ENCODE data around the gene ISG15. TPM values are rescaled to one million over a fixed set of nuclear protein-coding genes. Genes with fewer than 3 reads are reported as not detected.

ISG15 gene
- total and polyA plus RNA-seq, 4 donors = 12.7 to 234 (median 131) TPM

GRCh38 chr1:1058088-1058905, 45.0 kb downstream of the ISG15 start:
- no peak for TF ChIP-seq CTCF (IDR thresholded peaks at IDR 0.05; ENCODE audit: control extremely low read depth, extremely low read depth)
- Histone ChIP-seq H3K36me3 (ENCODE audit: control insufficient read depth in 4 of 4, insufficient read depth in 4 of 4, low read length in 4 of 4) (peaks cover 0 to 22% (median 3%) of the 10 kb centered on the region in 4 donors), H3K27ac (ENCODE audit: low read depth in 1 of 2, low read length in 1 of 2) (no peak overlapping the region), H3K9ac (ENCODE audit: insufficient read depth in 1 of 2, low read length in 2 of 2) (no peak overlapping the region), H3K4me1 (ENCODE audit: control insufficient read depth in 5 of 5, insufficient read depth in 5 of 5, low read length in 5 of 5) (peaks cover 0 to 6% (median 0%) of the 10 kb centered on the region in 5 donors), H3K4me3 (no peak overlapping the region), H3K9me3 (ENCODE audit: control insufficient read depth in 4 of 4, insufficient read depth in 3 of 4, low read length in 3 of 4) (no peaks in the 10 kb centered on the region), H3K27me3 (ENCODE audit: control insufficient read depth in 3 of 3, insufficient read depth in 3 of 3, low read length in 2 of 3) (peaks cover 2 to 49% (median 14%) of the 10 kb centered on the region in 3 donors)
- DNase-seq (no peak), ATAC-seq (ENCODE audit: insufficient read depth, low FRiP score) (no peak)
- WGBS, 2 donors = 19 to 35% methylated on average over 24 of the region's 24 CpGs

GRCh38 chr1:1058921-1059493, 45.7 kb downstream of the ISG15 start:
- peaks cover 5 to 53% (median 16%) of the 10 kb centered on the region in 3 donors for H3K27me3 ChIP-seq (ENCODE audit: control insufficient read depth in 3 of 3, insufficient read depth in 3 of 3, low read length in 2 of 3)
- no peak overlapping the region for H3K4me3 ChIP-seq
- no peak for ATAC-seq (ENCODE audit: insufficient read depth, low FRiP score)
- DNase-seq = no peak
- TF ChIP-seq CTCF (IDR thresholded peaks at IDR 0.05; ENCODE audit: control extremely low read depth, extremely low read depth) = no peak
- peaks cover 0 to 7% (median 3%) of the 10 kb centered on the region in 5 donors for H3K4me1 ChIP-seq (ENCODE audit: control insufficient read depth in 5 of 5, insufficient read depth in 5 of 5, low read length in 5 of 5)
- no peaks in the 10 kb centered on the region for H3K9me3 ChIP-seq (ENCODE audit: control insufficient read depth in 4 of 4, insufficient read depth in 3 of 4, low read length in 3 of 4)
- 1 to 2% methylated on average over 37 to 48 of the region's 48 CpGs for WGBS, 2 donors
- H3K36me3 ChIP-seq (ENCODE audit: control insufficient read depth in 4 of 4, insufficient read depth in 4 of 4, low read length in 4 of 4) = peaks cover 0 to 15% (median 3%) of the 10 kb centered on the region in 4 donors
- H3K9ac ChIP-seq (ENCODE audit: insufficient read depth in 1 of 2, low read length in 2 of 2) = no peak overlapping the region
- no peak overlapping the region for H3K27ac ChIP-seq (ENCODE audit: low read depth in 1 of 2, low read length in 1 of 2)

- TF ChIP-seq CTCF (IDR thresholded peaks at IDR 0.05; ENCODE audit: control extremely low read depth, extremely low read depth) = no peak
- no peak overlapping the region for H3K9ac ChIP-seq (ENCODE audit: insufficient read depth in 1 of 2, low read length in 2 of 2)
- 3 to 5% methylated on average over 50 to 69 of the region's 69 CpGs for WGBS, 2 donors
- H3K27ac ChIP-seq (ENCODE audit: low read depth in 1 of 2, low read length in 1 of 2) = no peak overlapping the region
- DNase-seq = peak; percentile 72 to 79 (median 76)
- no peaks in the 10 kb centered on the region for H3K9me3 ChIP-seq (ENCODE audit: control insufficient read depth in 4 of 4, insufficient read depth in 3 of 4, low read length in 3 of 4)
- ATAC-seq (ENCODE audit: insufficient read depth, low FRiP score) = peak; percentile 91
- H3K27me3 ChIP-seq (ENCODE audit: control insufficient read depth in 3 of 3, insufficient read depth in 3 of 3, low read length in 2 of 3) = peaks cover 5 to 53% (median 16%) of the 10 kb centered on the region in 3 donors
- H3K4me1 ChIP-seq (ENCODE audit: control insufficient read depth in 5 of 5, insufficient read depth in 5 of 5, low read length in 5 of 5) = peaks cover 0 to 9% (median 3%) of the 10 kb centered on the region in 5 donors
- H3K36me3 ChIP-seq (ENCODE audit: control insufficient read depth in 4 of 4, insufficient read depth in 4 of 4, low read length in 4 of 4) = peaks cover 0 to 9% (median 3%) of the 10 kb centered on the region in 4 donors
- H3K4me3 ChIP-seq = peak overlapping the region; percentile 45
Measured at GRCh38 chr1:1059494-1060280, 46.4 kb downstream of the ISG15 start.
